GM06990 (cell line): ENCODE results near the gene RRM2.

Experiments used
- DNase-seq: peaks from one replicate; pipeline ENCODE4 v3.0.0-alpha.2; 2011; ENCODE audit not compliant: insufficient read length; ENCODE audit errors: extremely low read depth
- H3K27me3 ChIP-seq: replicated peaks from 2 replicates; pipeline ENCODE4 v1.6.0; 2011; ENCODE audit warnings: low read length; ENCODE audit not compliant: control insufficient read depth, insufficient read depth
- H3K36me3 ChIP-seq: 2 replicates; pipeline ENCODE4 v1.5.1; 2011; ENCODE audit warnings: low read length; ENCODE audit not compliant: control insufficient read depth, insufficient read depth
- H3K4me3 ChIP-seq: replicated peaks from 2 replicates; pipeline ENCODE4 v1.5.1; 2011; ENCODE audit warnings: low read depth, mild to moderate bottlenecking, control low read depth, low read length
- CTCF ChIP-seq: IDR thresholded peaks from 2 replicates; pipeline ENCODE4 v1.5.1; 2011; ENCODE audit warnings: low read length, control low read depth, mild to moderate bottlenecking, inconsistent platforms; ENCODE audit not compliant: insufficient read depth, poor library complexity, severe bottlenecking

Gene RRM2

GRCh38 chr2:10128420-10128819 is 5.9 kb downstream of the RRM2 start:
- no peak for TF ChIP-seq CTCF
- Histone ChIP-seq H3K36me3 (peaks cover 9% of the 10 kb centered on the region), H3K27me3 (no peaks in the 10 kb centered on the region), H3K4me3 (no peak overlapping the region)
- no peak for DNase-seq

GRCh38 chr2:10129490-10129889 is 7.0 kb downstream of the RRM2 start:
- DNase-seq = no peak
- Histone ChIP-seq H3K36me3 (peaks cover 9% of the 10 kb centered on the region), H3K27me3 (no peaks in the 10 kb centered on the region), H3K4me3 (no peak overlapping the region)
- no peak for TF ChIP-seq CTCF

GRCh38 chr2:10132043-10132575 is 9.6 kb downstream of the RRM2 start:
- DNase-seq = no peak
- Histone ChIP-seq H3K36me3 (peaks cover 3% of the 10 kb centered on the region; the same call in 1 of the 2 replicates), H3K4me3 (no peak overlapping the region), H3K27me3 (no peaks in the 10 kb centered on the region)
- no peak for TF ChIP-seq CTCF

- H3K36me3 ChIP-seq = peaks cover 3% of the 10 kb centered on the region; the same call in 1 of the 2 replicates
- no peaks in the 10 kb centered on the region for H3K27me3 ChIP-seq
- no peak overlapping the region for H3K4me3 ChIP-seq
- no peak for TF ChIP-seq CTCF
- no peak for DNase-seq
These were observed 10.1 kb downstream of the RRM2 start for GRCh38 chr2:10132596-10132995.

- H3K4me3 ChIP-seq = no peak overlapping the region
- no peak for TF ChIP-seq CTCF
- DNase-seq = no peak
- no peaks in the 10 kb centered on the region for H3K27me3 ChIP-seq
- H3K36me3 ChIP-seq = peaks cover 3% of the 10 kb centered on the region; the same call in 1 of the 2 replicates
These were observed 10.6 kb downstream of the RRM2 start for GRCh38 chr2:10132996-10133647.
